Neuron (in vitro differentiated cells): Measurements from ENCODE around the gene ASAP3.

ENCODE experiments used
- H2AFZ ChIP-seq: one replicate; pipeline ENCODE4 v1.6.1; 2013; ENCODE audit warnings: low read depth, mild to moderate bottlenecking, inconsistent platforms, low read length, moderate library complexity
- H3K27me3 ChIP-seq: one replicate; pipeline ENCODE4 v1.6.1; 2013; ENCODE audit warnings: low read length; ENCODE audit not compliant: insufficient read depth
- H3K36me3 ChIP-seq: one replicate; pipeline ENCODE4 v1.6.1; 2013; ENCODE audit warnings: low read length; ENCODE audit not compliant: insufficient read depth
- H3K4me1 ChIP-seq: one replicate; pipeline ENCODE4 v1.6.1; 2013; ENCODE audit warnings: low read length; ENCODE audit not compliant: insufficient read depth
- H3K4me3 ChIP-seq: 2 replicates; pipeline ENCODE4 v1.5.1; 2013; ENCODE audit warnings: mild to moderate bottlenecking, low read length, moderate library complexity
- H3K9me3 ChIP-seq: one replicate; pipeline ENCODE4 v1.6.1; 2013; ENCODE audit warnings: low read length

ASAP3 gene

DNA sequence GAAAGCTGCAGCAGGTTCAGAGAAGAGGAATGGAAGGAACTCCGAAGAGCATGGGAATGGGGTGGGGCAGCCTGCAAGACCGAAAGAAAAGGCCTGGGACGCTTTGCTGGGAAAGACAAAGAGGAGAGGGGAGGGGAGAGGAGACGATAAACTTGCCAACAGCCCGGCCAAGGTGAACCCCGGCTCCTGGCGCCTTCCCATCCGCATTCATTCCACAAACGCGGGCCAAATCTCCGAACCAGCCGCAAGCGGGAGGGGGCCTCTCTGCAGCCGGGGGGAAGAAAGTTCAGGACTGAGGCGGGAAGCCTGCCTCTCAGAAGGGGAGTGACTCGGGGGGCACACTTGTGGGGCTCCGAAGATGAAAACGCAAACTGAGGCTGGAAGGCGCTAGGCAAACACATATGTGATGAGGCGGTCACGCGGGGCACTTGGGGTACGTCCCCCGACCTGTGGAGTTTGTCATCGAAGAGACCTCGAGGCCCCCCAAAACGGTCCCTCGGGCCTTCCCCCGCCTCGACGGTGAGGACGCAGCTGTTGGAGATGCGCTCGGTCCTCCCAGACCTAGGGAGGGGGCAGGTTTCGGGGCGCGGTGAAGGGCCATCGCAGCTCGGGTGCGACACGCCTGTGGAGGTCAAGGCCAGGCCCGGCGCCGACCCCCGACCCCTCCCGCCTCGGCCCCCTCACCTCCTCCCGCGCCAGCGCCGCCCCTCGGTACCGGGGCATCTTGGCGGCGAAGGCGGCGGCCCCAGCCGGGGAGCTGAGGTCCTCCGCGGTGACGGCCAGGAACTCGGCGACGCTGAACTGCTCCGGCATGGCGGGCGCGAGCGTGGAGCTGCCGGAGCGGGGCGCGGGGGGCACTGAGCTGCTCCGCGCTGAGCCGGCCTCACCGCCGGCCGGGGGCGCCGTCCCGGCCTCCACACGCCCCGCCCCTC lies at the start of gene ASAP3:
TSS of gene ASAP3 (minus strand) at position 859 of the 932 bp plus-strand sequence. CDS start at position 813, 46 bp downstream.
- Histone ChIP-seq H3K27me3 (no peaks in the 10 kb centered on the region), H3K36me3 (peaks cover 6% of the 10 kb centered on the region), H3K4me1 (peaks cover 33% of the 10 kb centered on the region), H3K9me3 (no peaks in the 10 kb centered on the region), H2AFZ (peak within 1 kb of the TSS; percentile 70), H3K4me3 (peak within 1 kb of the TSS; percentile 85)

GRCh38 chr1:23533246-23534023 lies 49.5 kb upstream of the ASAP3 start:
- H3K27me3 ChIP-seq, result no peaks in the 10 kb centered on the region
- peaks cover 24% of the 10 kb centered on the region for H3K4me1 ChIP-seq
- no peaks in the 10 kb centered on the region for H3K36me3 ChIP-seq
- H2AFZ ChIP-seq, result no peak overlapping the region
- no peak overlapping the region for H3K4me3 ChIP-seq
- no peaks in the 10 kb centered on the region for H3K9me3 ChIP-seq

GRCh38 chr1:23531562-23532094 lies 47.6 kb upstream of the ASAP3 start:
- Histone ChIP-seq H3K36me3 (no peaks in the 10 kb centered on the region), H3K4me1 (peaks cover 24% of the 10 kb centered on the region), H2AFZ (peak overlapping the region; percentile 57), H3K9me3 (no peaks in the 10 kb centered on the region), H3K27me3 (no peaks in the 10 kb centered on the region), H3K4me3 (peak overlapping the region; percentile 63)

DNA sequence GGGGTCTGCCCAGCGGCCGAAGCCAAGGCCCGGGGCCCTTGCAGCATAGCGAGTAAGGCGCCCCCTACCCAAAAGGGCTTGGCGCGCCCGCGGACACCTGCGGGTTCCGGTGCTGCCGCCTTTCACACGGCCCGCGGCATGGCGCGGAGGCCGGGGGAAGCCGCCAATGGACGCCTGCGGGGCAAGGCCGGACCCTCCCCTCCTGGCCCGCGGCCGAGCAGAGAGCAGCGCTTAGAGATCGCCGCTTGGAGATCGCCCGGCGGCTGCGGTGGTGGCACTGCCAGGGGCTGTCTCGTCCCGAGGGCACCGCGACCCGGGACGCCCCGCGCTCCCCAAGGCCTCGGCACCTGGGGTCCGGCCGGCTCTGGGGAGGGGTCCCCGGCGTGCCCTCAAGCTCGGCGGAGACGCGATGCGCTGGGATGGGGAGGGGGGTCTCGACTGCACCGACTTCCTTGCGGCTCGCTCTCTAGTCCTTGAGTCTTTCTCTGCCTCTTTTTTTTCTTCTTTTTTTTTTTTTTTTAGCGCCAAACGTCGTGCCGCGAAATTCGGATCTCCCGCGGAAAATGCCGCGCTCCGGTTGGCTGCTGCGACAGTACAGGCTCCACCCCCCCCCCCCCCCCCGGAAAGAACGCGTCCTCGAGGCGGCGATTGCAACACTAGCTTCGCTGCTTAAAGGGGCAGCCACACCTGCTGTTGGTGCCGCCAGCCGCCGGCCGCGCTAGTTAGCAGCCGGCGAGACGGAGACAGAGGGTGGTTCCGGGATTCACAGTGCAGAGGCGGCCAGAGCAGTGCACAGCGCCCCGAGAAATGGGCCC lies 47.0 kb upstream of the ASAP3 start, which contains the start of gene E2F2:
TSS of gene E2F2 (minus strand) at position 487 of the 815 bp plus-strand sequence. CDS start at position 47, 440 bp downstream.
- H3K4me3 ChIP-seq, result peak within 1 kb of the TSS; percentile 77
- H2AFZ ChIP-seq, result peak within 1 kb of the TSS; percentile 71
- H3K27me3 ChIP-seq, result no peaks in the 10 kb centered on the region
- H3K4me1 ChIP-seq, result peaks cover 24% of the 10 kb centered on the region
- H3K9me3 ChIP-seq, result no peaks in the 10 kb centered on the region
- H3K36me3 ChIP-seq, result no peaks in the 10 kb centered on the region

DNA sequence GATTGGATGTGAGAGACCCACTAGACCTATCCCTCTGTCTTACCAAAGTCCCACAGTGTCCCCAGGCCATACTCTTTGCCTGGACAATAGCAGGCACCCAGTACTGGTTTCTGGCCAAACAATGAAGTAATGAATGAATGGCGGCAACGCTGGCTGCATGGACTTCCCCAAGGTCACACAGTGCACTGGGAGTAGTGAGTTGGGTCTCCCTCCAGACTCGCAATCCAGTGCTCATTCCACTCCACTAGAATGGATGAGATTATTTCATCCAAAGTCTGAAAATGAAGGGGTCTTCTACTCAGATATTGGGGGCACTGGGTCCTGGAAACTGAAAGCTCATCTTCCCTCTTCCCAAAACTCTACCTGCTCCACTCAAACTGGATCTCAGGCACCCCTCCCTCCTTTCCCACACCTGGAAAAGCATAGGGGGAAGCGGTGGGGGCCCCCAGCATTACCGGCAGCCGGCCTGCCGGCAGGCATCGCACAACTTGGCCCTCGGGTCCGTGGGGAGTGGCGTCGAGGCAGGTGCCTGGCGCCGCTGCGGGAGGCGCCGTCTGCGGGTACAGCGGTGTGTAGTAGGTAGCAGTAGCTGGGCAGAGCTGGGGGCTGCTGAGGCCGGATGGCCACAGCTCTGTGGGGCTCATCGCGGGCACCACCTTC lies 46.2 kb upstream of the ASAP3 start:
- peak overlapping the region; percentile 71 for H2AFZ ChIP-seq
- H3K9me3 ChIP-seq, result no peaks in the 10 kb centered on the region
- H3K4me1 ChIP-seq, result peaks cover 30% of the 10 kb centered on the region
- H3K27me3 ChIP-seq, result no peaks in the 10 kb centered on the region
- no peaks in the 10 kb centered on the region for H3K36me3 ChIP-seq
- peak overlapping the region; percentile 77 for H3K4me3 ChIP-seq

- H3K4me1 ChIP-seq, result peaks cover 37% of the 10 kb centered on the region
- H3K9me3 ChIP-seq, result no peaks in the 10 kb centered on the region
- no peaks in the 10 kb centered on the region for H3K27me3 ChIP-seq
- H2AFZ ChIP-seq, result no peak overlapping the region
- H3K4me3 ChIP-seq, result peak overlapping the region; percentile 77
- no peaks in the 10 kb centered on the region for H3K36me3 ChIP-seq
Observed at GRCh38 chr1:23529146-23530086, 45.4 kb upstream of the ASAP3 start.

GRCh38 chr1:23528250-23528978 lies 44.4 kb upstream of the ASAP3 start:
- Histone ChIP-seq H3K36me3 (peaks cover under 1% of the 10 kb centered on the region), H3K9me3 (no peaks in the 10 kb centered on the region), H3K4me1 (peaks cover 38% of the 10 kb centered on the region), H3K4me3 (no peak overlapping the region), H3K27me3 (no peaks in the 10 kb centered on the region), H2AFZ (no peak overlapping the region)

- no peaks in the 10 kb centered on the region for H3K27me3 ChIP-seq
- H3K4me1 ChIP-seq, result peaks cover 38% of the 10 kb centered on the region
- H3K36me3 ChIP-seq, result peaks cover 3% of the 10 kb centered on the region
- no peak overlapping the region for H2AFZ ChIP-seq
- no peak overlapping the region for H3K4me3 ChIP-seq
- no peaks in the 10 kb centered on the region for H3K9me3 ChIP-seq
Observed at GRCh38 chr1:23527900-23528249, 43.9 kb upstream of the ASAP3 start.

GRCh38 chr1:23527366-23527765 lies 43.4 kb upstream of the ASAP3 start:
- no peak overlapping the region for H3K4me3 ChIP-seq
- no peak overlapping the region for H2AFZ ChIP-seq
- H3K4me1 ChIP-seq, result peaks cover 37% of the 10 kb centered on the region
- peaks cover 8% of the 10 kb centered on the region for H3K36me3 ChIP-seq
- no peaks in the 10 kb centered on the region for H3K9me3 ChIP-seq
- no peaks in the 10 kb centered on the region for H3K27me3 ChIP-seq

- no peak overlapping the region for H2AFZ ChIP-seq
Observed at GRCh38 chr1:23526329-23527041, 42.5 kb upstream of the ASAP3 start.

More at GRCh38 chr1:23526329-23527041, 42.5 kb upstream of the ASAP3 start:
- Histone ChIP-seq H3K27me3 (no peaks in the 10 kb centered on the region), H3K9me3 (no peaks in the 10 kb centered on the region), H3K36me3 (peaks cover 15% of the 10 kb centered on the region), H3K4me1 (peaks cover 28% of the 10 kb centered on the region), H3K4me3 (no peak overlapping the region)
